GM12878 (cell line): ENCODE results near the gene GABRP.

ENCODE experiments used
- BACH1 ChIP-seq: fragments of 450-650 bp; IDR thresholded peaks from 2 replicates; pipeline ENCODE4 v1.6.1; 2017; ENCODE audit warnings: mild to moderate bottlenecking, borderline replicate concordance
- CEBPZ ChIP-seq: fragments of 150-350 bp; IDR thresholded peaks from 2 replicates; pipeline ENCODE4 v1.6.1; 2016; ENCODE audit warnings: low read depth, low read length
- CREM ChIP-seq: IDR thresholded peaks from 2 replicates; pipeline ENCODE4 v1.6.1; 2014; ENCODE audit warnings: antibody characterized with exemption, low read depth
- EZH2 ChIP-seq: IDR thresholded peaks from 2 replicates; pipeline ENCODE4 v1.6.1; 2012; ENCODE audit warnings: low read depth, mild to moderate bottlenecking, control low read depth, inconsistent platforms, low read length, borderline replicate concordance; ENCODE audit not compliant: control insufficient read depth
- GABPA ChIP-seq: IDR thresholded peaks from 2 replicates; pipeline ENCODE4 v1.6.1; 2014; ENCODE audit warnings: antibody characterized with exemption, low read depth, mild to moderate bottlenecking, inconsistent platforms
- MYB ChIP-seq: fragments of 150-350 bp; IDR thresholded peaks from 2 replicates; pipeline ENCODE4 v1.6.1; 2014; ENCODE audit warnings: mild to moderate bottlenecking, low read depth, low read length, borderline replicate concordance
- POLR2A ChIP-seq: IDR thresholded peaks from 2 replicates; pipeline ENCODE4 v1.6.1; 2011; ENCODE audit warnings: low read depth, mild to moderate bottlenecking, low read length
- YY1 ChIP-seq: IDR thresholded peaks from 2 replicates; pipeline ENCODE4 v1.6.1; 2011; ENCODE audit warnings: low read depth, mild to moderate bottlenecking, low read length
- ZNF384 ChIP-seq: IDR thresholded peaks from 2 replicates; pipeline ENCODE4 v1.6.1; 2012; ENCODE audit warnings: low read depth, mild to moderate bottlenecking, low read length, improper control_type of control experiment, borderline replicate concordance
- ZZZ3 ChIP-seq: IDR thresholded peaks from 2 replicates; pipeline ENCODE4 v1.6.1; 2011; ENCODE audit warnings: low read depth; ENCODE audit not compliant: control insufficient read depth, insufficient read length
- TF ChIP-seq, protein P1 (sequence below): fragments of 450-650 bp; IDR thresholded peaks from 2 replicates; pipeline ENCODE4 v1.6.1; 2016; ENCODE audit warnings: mild to moderate bottlenecking
- TF ChIP-seq, protein P2 (sequence below), 3 experiments: IDR thresholded peaks in 2 of 3; conservative IDR thresholded peaks in 1 of 3; 2 replicates each; pipeline ENCODE4 v1.5.1; 2011; ENCODE audit warnings: low read depth in 3 of 3, low read length in 3 of 3, mild to moderate bottlenecking in 3 of 3, control low read depth in 2 of 3, moderate library complexity in 2 of 3, inconsistent platforms in 1 of 3, mixed read lengths in 1 of 3; ENCODE audit not compliant: control insufficient read depth in 2 of 3, insufficient read depth in 1 of 3; ENCODE audit errors: extremely low read depth in 1 of 3

GRCh38 chr5:170756691-170757090 is 26.8 kb upstream of the GABRP start:
- TF ChIP-seq, protein P1, sequence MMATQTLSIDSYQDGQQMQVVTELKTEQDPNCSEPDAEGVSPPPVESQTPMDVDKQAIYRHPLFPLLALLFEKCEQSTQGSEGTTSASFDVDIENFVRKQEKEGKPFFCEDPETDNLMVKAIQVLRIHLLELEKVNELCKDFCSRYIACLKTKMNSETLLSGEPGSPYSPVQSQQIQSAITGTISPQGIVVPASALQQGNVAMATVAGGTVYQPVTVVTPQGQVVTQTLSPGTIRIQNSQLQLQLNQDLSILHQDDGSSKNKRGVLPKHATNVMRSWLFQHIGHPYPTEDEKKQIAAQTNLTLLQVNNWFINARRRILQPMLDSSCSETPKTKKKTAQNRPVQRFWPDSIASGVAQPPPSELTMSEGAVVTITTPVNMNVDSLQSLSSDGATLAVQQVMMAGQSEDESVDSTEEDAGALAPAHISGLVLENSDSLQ = no peak
- TF ChIP-seq ZNF384 (no peak), CEBPZ (no peak), YY1 (no peak), ZZZ3 (no peak), MYB (no peak), EZH2 (no peak), GABPA (no peak), CREM (no peak), POLR2A (no peak), BACH1 (no peak)
- TF ChIP-seq, protein P2, sequence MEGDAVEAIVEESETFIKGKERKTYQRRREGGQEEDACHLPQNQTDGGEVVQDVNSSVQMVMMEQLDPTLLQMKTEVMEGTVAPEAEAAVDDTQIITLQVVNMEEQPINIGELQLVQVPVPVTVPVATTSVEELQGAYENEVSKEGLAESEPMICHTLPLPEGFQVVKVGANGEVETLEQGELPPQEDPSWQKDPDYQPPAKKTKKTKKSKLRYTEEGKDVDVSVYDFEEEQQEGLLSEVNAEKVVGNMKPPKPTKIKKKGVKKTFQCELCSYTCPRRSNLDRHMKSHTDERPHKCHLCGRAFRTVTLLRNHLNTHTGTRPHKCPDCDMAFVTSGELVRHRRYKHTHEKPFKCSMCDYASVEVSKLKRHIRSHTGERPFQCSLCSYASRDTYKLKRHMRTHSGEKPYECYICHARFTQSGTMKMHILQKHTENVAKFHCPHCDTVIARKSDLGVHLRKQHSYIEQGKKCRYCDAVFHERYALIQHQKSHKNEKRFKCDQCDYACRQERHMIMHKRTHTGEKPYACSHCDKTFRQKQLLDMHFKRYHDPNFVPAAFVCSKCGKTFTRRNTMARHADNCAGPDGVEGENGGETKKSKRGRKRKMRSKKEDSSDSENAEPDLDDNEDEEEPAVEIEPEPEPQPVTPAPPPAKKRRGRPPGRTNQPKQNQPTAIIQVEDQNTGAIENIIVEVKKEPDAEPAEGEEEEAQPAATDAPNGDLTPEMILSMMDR (IDR thresholded peaks at IDR 0.05 in 2 of 3, conservative IDR thresholded peaks at IDR 0.05 in 1 of 3; ENCODE audit: control insufficient read depth in 2 of 3, extremely low read depth in 1 of 3, insufficient read depth in 1 of 3, low read depth in 3 of 3, low read length in 3 of 3) = no peak
